Bronchial epithelial cell (primary cell): ENCODE results near the gene STOX1. TPM values are rescaled to one million over a fixed set of nuclear protein-coding genes. Genes with fewer than 3 reads are reported as not detected.
A peak's percentile ranks its signal among the peaks of the same experiment; 100 is the strongest.

ENCODE experiments used
- DNase-seq: peaks from one replicate; pipeline ENCODE4 v3.0.0-alpha.2; 2010; ENCODE audit warnings: low read depth
- FAIRE-seq: peaks from 2 replicates; lab custom pipeline; 2011; peaks lifted over from hg19 to GRCh38; lab: Jason Lieb, UNC
- H3K27me3 ChIP-seq: 2 replicates; pipeline ENCODE4 v1.5.1; 2011; ENCODE audit warnings: low read length; ENCODE audit not compliant: control insufficient read depth, insufficient read depth
- H3K36me3 ChIP-seq: 2 replicates; pipeline ENCODE4 v1.5.1; 2011; ENCODE audit warnings: low read length; ENCODE audit not compliant: control insufficient read depth, insufficient read depth
- H3K4me3 ChIP-seq: 2 replicates; pipeline ENCODE4 v1.5.1; 2011; ENCODE audit warnings: mild to moderate bottlenecking, low read depth, low read length, control low read depth
- total RNA-seq: library from RNA; depleted of rRNA; stranded (reverse); fragments of >200 nt; gene quantifications from 2 replicates; pipeline ENCODE4 v1.2.1, GENCODE V29; 2014
- TF ChIP-seq, protein P1 (sequence below): IDR thresholded peaks from 2 replicates; pipeline ENCODE4 v1.5.1; 2011; ENCODE audit warnings: mild to moderate bottlenecking, moderate library complexity, low read length, control low read depth, inconsistent platforms; ENCODE audit not compliant: insufficient read depth, severe bottlenecking

The STOX1 gene
- total RNA-seq, 1 donor from 2014 or later, result under 0.01 TPM

DNA sequence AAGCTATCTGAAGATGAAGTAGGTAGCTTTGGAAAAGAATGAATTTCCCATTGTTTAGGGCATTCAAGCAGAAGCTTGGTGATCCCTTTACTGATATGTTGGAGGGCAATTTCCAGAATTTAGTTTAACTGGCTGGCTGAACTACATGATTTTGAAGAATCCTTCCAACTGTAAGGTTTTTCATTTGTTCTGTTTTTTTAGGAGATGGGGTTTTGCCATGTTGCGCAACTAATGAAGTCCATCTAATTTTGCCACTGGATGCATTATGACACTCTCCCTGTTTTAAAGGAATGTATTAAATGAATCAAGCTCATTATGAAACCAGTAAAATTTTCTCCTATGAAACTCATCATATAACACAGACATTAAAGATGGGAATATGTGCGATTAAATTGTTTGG lies 67.7 kb downstream of the STOX1 start:
- Histone ChIP-seq H3K4me3 (no peak overlapping the region), H3K27me3 (no peaks in the 10 kb centered on the region), H3K36me3 (no peaks in the 10 kb centered on the region)
- DNase-seq (no peak), FAIRE-seq (no peak)
- TF ChIP-seq, protein P1, sequence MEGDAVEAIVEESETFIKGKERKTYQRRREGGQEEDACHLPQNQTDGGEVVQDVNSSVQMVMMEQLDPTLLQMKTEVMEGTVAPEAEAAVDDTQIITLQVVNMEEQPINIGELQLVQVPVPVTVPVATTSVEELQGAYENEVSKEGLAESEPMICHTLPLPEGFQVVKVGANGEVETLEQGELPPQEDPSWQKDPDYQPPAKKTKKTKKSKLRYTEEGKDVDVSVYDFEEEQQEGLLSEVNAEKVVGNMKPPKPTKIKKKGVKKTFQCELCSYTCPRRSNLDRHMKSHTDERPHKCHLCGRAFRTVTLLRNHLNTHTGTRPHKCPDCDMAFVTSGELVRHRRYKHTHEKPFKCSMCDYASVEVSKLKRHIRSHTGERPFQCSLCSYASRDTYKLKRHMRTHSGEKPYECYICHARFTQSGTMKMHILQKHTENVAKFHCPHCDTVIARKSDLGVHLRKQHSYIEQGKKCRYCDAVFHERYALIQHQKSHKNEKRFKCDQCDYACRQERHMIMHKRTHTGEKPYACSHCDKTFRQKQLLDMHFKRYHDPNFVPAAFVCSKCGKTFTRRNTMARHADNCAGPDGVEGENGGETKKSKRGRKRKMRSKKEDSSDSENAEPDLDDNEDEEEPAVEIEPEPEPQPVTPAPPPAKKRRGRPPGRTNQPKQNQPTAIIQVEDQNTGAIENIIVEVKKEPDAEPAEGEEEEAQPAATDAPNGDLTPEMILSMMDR, result no peak

DNA sequence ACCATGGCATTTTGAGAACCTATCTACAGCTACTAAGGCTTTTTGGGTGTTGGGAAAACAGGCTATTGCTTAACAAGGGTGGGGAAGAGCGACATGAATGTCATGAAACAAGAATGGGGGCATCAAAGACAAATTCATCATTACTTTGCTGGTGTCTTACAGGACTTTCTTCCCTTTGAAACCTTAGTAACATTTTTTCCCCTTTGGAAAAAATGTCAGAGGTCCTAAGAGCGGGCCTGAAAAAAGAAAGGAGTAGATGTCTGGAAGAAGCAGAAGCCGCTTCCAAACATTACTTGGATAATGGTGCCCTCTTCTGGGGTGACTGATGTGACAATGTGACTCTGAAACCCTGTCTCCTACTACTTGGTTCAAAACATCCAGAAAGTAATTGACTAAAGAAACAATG lies 70.0 kb downstream of the STOX1 start:
- FAIRE-seq (no peak), DNase-seq (peak; percentile 64)
- H3K27me3 ChIP-seq, result no peaks in the 10 kb centered on the region

DNA sequence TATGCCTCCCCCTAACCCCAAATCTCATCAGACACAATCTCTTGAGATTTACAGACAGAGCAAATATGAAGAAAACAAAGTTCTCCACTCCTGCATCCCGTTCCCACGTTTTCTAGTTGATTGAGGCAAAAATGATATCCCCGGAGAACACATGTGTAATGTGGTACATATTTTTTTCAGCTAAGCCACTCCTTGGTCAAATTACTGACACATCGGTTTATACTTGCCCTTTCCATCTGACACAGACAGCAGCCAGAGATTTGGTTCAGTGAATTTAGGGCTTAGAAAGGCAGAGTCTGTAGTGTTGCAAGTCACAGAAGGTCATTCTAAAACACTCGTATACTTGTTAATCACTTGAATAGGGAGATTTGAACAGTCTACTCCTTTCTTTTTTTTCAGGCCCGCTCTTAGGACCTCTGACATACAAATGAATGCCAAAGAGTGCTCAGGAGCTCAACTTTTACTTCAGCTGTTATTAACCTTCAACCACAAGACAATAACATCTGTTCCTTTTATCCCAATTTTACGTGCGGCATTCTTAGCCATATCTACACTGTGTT lies 71.9 kb downstream of the STOX1 start:
- FAIRE-seq (no peak), DNase-seq (no peak)
- TF ChIP-seq, protein P1, result no peak
- Histone ChIP-seq H3K4me3 (no peak overlapping the region), H3K27me3 (no peaks in the 10 kb centered on the region), H3K36me3 (no peaks in the 10 kb centered on the region)

More for the DNA sequence above, 70.0 kb downstream of the STOX1 start:
- no peak overlapping the region for H3K4me3 ChIP-seq
- TF ChIP-seq, protein P1, result peak; percentile 46
- H3K36me3 ChIP-seq, result no peaks in the 10 kb centered on the region

DNA sequence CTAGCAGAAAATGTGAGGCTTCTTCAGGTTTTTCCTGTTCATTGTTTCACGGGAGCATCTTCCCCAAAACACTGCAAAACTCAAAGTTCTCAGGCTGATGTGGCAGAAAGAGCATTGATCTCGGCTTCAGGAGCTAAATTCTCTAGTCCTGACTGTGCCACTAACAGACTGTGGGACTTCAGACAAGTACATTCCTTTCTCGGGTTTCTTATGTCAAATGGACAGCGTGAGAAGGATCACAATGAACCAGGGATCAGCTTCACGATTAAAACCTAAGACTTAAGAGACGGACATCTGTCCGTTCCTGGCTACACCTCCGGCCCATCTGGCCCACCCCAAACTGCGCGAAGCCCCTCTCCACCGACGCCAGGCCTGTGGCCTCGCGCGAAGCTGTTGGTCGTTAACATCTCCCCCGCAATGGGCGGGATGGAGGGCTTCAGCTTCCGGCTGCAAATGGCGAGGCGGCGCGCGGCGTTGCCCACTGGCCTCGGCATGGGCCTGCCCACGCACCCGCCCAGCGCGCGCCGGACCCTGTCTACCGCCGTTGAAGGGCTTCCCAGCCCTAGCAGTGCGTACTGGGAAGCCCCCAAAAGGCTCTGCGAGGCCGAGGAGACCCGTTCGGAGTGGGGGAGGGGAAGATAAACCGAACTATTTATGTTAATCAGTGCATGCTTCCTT lies 73.2 kb downstream of the STOX1 start:
- no peaks in the 10 kb centered on the region for H3K27me3 ChIP-seq
- TF ChIP-seq, protein P1, result no peak
- H3K4me3 ChIP-seq, result peak overlapping the region; percentile 77
- DNase-seq (peak; percentile 54), FAIRE-seq (no peak)
- no peaks in the 10 kb centered on the region for H3K36me3 ChIP-seq

DNA sequence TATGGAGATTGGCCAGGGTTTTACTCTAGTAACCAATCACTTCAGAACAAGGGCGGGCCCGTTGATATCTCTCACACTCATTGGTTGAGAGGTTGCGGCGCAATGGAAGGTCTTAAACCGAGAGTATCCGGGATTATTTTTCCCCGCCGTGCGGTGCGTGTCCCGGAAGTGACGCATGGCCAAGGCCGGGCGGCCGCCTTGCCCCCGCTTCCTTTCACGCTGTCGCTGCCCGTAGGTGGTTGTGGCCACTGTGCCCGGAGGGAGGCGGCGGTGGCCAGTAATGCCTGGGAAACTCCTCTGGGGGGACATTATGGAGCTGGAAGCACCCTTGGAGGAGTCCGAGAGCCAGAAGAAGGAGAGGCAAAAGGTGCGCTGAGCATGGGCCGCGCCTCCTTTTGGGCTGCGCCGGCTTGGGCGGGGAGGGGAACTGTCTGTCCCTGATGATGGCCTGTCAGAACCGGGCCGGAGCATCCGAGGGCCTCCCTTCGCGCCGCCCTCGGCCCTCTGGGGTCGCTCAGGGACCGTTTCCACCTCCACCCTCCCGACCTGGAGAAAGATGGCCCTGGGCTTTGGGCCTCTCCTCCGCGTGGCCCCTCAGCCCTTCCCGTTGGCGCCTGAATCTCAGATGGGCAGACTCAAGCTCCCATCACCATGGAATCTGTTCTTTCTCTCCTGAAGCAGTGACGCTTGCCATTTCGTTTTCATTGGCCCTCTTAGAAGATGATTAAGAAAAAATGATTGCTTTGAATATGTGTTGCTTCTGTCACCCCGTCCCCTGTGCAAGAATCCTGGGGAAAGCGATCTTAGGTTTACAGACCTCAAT lies 74.0 kb downstream of the STOX1 start, which contains the start of gene DDX50:
TSS of gene DDX50 (plus strand) at position 211 of the 823 bp plus-strand sequence. CDS start at position 281, 70 bp downstream.
- TF ChIP-seq, protein P1, result no peak
- FAIRE-seq (no peak), DNase-seq (peak; percentile 98)
- peak within 1 kb of the TSS; percentile 77 for H3K4me3 ChIP-seq
- H3K36me3 ChIP-seq, result no peaks in the 10 kb centered on the region
- H3K27me3 ChIP-seq, result no peaks in the 10 kb centered on the region
